Measurements from ENCODE around the gene FOXL2.
A peak's percentile ranks its signal among the peaks of the same experiment; 100 is the strongest.

FOXL2 gene

GRCh38 chr3:138945709-138946662 lies 951 bp downstream of the FOXL2 start:
- DNase-seq (ENCODE audit: low read depth in 2 of 2, low spot score in 1 of 2) = no peak

- DNase-seq (ENCODE audit: low read depth in 2 of 2, low spot score in 1 of 2) = no peak
Observed at GRCh38 chr3:138944929-138945708, 1.8 kb downstream of the FOXL2 start.

- DNase-seq (ENCODE audit: low read depth in 2 of 2, low spot score in 1 of 2) = no peak
Observed at GRCh38 chr3:138944654-138944928, 2.3 kb downstream of the FOXL2 start.

GRCh38 chr3:138943724-138944653 lies 2.9 kb downstream of the FOXL2 start:
- no peak for DNase-seq (ENCODE audit: low read depth in 2 of 2, low spot score in 1 of 2)

- DNase-seq (ENCODE audit: low read depth in 2 of 2, low spot score in 1 of 2) = no peak
Observed at GRCh38 chr3:138942861-138943623, 3.9 kb downstream of the FOXL2 start.

GRCh38 chr3:138942271-138942670 lies 4.7 kb downstream of the FOXL2 start:
- no peak for DNase-seq (ENCODE audit: low read depth in 2 of 2, low spot score in 1 of 2)

GRCh38 chr3:138941259-138941885 lies 5.6 kb downstream of the FOXL2 start:
- DNase-seq (ENCODE audit: low read depth in 2 of 2, low spot score in 1 of 2) = no peak

GRCh38 chr3:138940446-138940845 lies 6.5 kb downstream of the FOXL2 start:
- DNase-seq (ENCODE audit: low read depth in 2 of 2, low spot score in 1 of 2) = no peak

GRCh38 chr3:138939561-138940241 lies 7.2 kb downstream of the FOXL2 start:
- DNase-seq (ENCODE audit: low read depth in 2 of 2, low spot score in 1 of 2) = no peak

GRCh38 chr3:138938877-138939560 lies 7.9 kb downstream of the FOXL2 start:
- no peak for DNase-seq (ENCODE audit: low read depth in 2 of 2, low spot score in 1 of 2)

GRCh38 chr3:138938056-138938876 lies 8.7 kb downstream of the FOXL2 start:
- no peak for DNase-seq (ENCODE audit: low read depth in 2 of 2, low spot score in 1 of 2)

GRCh38 chr3:138937690-138938055 lies 9.3 kb downstream of the FOXL2 start:
- no peak for DNase-seq (ENCODE audit: low read depth in 2 of 2, low spot score in 1 of 2)

- no peak for DNase-seq (ENCODE audit: low read depth in 2 of 2, low spot score in 1 of 2)
Observed at GRCh38 chr3:138936741-138937689, 9.9 kb downstream of the FOXL2 start.

- peak; percentile 35 to 53 for DNase-seq (ENCODE audit: low read depth in 2 of 2, low spot score in 1 of 2)
Observed at GRCh38 chr3:138935863-138936740, 10.8 kb downstream of the FOXL2 start.

GRCh38 chr3:138935505-138935862 lies 11.5 kb downstream of the FOXL2 start:
- DNase-seq (ENCODE audit: low read depth in 2 of 2, low spot score in 1 of 2) = no peak
